ENCODE measurements around the gene MTARC1.

GRCh38 chr1:220751111-220751510 lies 35.6 kb upstream of the MTARC1 start:
- TF ChIP-seq EZH2phosphoT487 (IDR thresholded peaks at IDR 0.05; ENCODE audit: insufficient read depth, low read depth) (no peak), EZH2 (IDR thresholded peaks at IDR 0.05; ENCODE audit: insufficient read depth, poor library complexity, severe bottlenecking) (no peak)

All from GM23248 (cell line).